Measurements from ENCODE around the gene FASTK.

FASTK gene

GRCh38 chr7:151060416-151061212 lies 20.0 kb downstream of the FASTK start:
- TF ChIP-seq, protein P1, sequence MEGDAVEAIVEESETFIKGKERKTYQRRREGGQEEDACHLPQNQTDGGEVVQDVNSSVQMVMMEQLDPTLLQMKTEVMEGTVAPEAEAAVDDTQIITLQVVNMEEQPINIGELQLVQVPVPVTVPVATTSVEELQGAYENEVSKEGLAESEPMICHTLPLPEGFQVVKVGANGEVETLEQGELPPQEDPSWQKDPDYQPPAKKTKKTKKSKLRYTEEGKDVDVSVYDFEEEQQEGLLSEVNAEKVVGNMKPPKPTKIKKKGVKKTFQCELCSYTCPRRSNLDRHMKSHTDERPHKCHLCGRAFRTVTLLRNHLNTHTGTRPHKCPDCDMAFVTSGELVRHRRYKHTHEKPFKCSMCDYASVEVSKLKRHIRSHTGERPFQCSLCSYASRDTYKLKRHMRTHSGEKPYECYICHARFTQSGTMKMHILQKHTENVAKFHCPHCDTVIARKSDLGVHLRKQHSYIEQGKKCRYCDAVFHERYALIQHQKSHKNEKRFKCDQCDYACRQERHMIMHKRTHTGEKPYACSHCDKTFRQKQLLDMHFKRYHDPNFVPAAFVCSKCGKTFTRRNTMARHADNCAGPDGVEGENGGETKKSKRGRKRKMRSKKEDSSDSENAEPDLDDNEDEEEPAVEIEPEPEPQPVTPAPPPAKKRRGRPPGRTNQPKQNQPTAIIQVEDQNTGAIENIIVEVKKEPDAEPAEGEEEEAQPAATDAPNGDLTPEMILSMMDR (IDR thresholded peaks at IDR 0.05; ENCODE audit: low read depth, low read length): no peak
- H3K4me3 ChIP-seq (ENCODE audit: low read depth, low read length): peak overlapping the region; percentile 86

GRCh38 chr7:151060113-151060415 lies 20.5 kb downstream of the FASTK start:
- H3K4me3 ChIP-seq (ENCODE audit: low read depth, low read length): peak overlapping the region; percentile 86
- TF ChIP-seq, protein P1 (IDR thresholded peaks at IDR 0.05; ENCODE audit: low read depth, low read length): no peak

DNA sequence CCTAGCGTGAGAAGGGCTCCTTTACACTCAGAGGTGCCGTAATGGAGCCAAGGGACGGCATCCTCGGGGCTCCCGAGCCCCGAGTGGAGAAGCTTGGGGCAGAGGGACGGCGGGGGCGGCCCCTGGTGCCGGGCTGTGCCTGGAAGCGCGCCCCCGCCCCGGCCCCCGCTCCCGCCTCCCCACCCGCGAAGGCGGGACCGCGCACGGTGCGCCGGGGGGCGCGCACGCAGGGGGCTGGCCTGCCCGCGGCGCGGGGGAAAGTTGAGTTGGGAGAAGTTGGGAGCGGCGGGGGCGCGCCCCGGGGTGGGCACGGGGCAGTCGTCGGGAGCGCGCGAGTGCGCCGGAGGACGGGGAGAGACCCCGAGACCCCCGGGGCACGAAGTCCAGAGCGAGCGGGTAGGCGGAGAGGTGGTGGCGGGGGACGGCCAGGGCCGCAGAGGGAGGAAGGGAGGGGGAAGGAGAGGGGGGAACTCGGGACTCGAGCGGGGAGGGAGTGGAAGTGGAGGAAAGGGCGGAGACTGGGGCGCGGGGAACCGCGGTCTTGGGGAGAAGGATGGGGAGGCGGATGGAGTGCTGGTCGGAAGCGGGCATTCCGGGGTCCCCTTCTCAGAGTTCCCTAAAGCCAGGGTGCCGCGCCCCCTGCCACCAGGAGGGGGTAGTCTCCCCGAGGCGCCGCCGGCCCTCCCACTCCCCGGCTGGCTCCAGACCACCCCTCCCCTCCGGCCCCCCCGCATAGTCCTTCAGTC lies 21.1 kb downstream of the FASTK start, which contains the start of gene SLC4A2:
Gene SLC4A2 (plus strand): TSS at position 223 of the 746 bp plus-strand sequence. CDS start 2,399 bp downstream, outside the sequence.
- TF ChIP-seq, protein P1 (IDR thresholded peaks at IDR 0.05; ENCODE audit: low read depth, low read length): peak; percentile 45; the same call in 1 of the 2 replicates
- H3K4me3 ChIP-seq (ENCODE audit: low read depth, low read length): peak within 1 kb of the TSS; percentile 86

- H3K4me3 ChIP-seq (ENCODE audit: low read depth, low read length): peak overlapping the region; percentile 86
- TF ChIP-seq, protein P1 (IDR thresholded peaks at IDR 0.05; ENCODE audit: low read depth, low read length): no peak
These were observed 21.7 kb downstream of the FASTK start for GRCh38 chr7:151058781-151059366.

GRCh38 chr7:151057989-151058780 lies 22.4 kb downstream of the FASTK start:
- TF ChIP-seq, protein P1 (IDR thresholded peaks at IDR 0.05; ENCODE audit: low read depth, low read length): no peak
- peak overlapping the region; percentile 75 for H3K4me3 ChIP-seq (ENCODE audit: low read depth, low read length)

DNA sequence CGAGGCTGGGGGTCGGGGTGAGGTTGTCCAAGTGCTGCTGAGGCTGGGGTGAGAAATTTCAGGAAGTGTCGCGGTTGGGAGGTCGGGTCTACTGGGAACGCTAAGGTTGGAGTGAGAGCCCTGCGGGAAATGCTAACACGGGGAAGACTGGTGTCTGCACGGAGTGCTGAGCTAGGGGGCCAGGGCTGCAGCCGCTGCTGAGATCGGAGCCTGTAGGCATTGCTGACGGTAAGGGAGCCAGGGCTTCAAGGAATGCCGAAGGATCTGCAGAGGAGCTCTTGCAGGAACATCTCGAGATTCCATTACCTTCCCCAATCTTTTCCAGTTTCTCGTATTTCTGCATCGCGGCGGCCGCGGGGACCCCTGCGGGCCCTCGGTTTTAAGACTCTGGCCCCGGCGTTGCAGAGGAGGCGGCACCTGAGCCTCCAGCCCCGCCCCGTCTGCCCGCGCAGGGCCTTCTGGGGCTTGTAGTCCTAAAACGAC lies 23.1 kb downstream of the FASTK start, which contains the start of gene CDK5:
Gene CDK5 (minus strand): TSS at position 392 of the 483 bp plus-strand sequence. CDS start 49 bp downstream, at position 343.
- TF ChIP-seq, protein P1 (IDR thresholded peaks at IDR 0.05; ENCODE audit: low read depth, low read length): no peak

More for the DNA sequence above, 23.1 kb downstream of the FASTK start, which contains the start of gene CDK5:
- H3K4me3 ChIP-seq (ENCODE audit: low read depth, low read length): peak within 1 kb of the TSS; percentile 75

Data from WI38 (cell line).